Measurements from ENCODE around the gene KRTAP12-4.

KRTAP12-4 gene

GRCh38 chr21:44681152-44681551, 26.7 kb upstream of the KRTAP12-4 start:
- Histone ChIP-seq H3K9me3 (ENCODE audit: control extremely low read depth in 1 of 5, control insufficient read depth in 4 of 5, insufficient read depth in 2 of 5, low read depth in 1 of 5, low read length in 4 of 5) (peaks cover 0 to 6% (median 0%) of the 10 kb centered on the region in 5 experiments), H3K27ac (ENCODE audit: insufficient read depth in 1 of 2, low read depth in 1 of 2, low read length in 2 of 2, poor library complexity in 1 of 2, severe bottlenecking in 2 of 2) (no peak overlapping the region), H3K27me3 (replicated peaks in 2 of 5; ENCODE audit: control insufficient read depth in 4 of 5, insufficient read depth in 5 of 5, low read length in 4 of 5) (peaks cover 0 to 4% (median 0%) of the 10 kb centered on the region in 5 experiments), H3K36me3 (ENCODE audit: control insufficient read depth in 4 of 4, insufficient read depth in 4 of 4, low read length in 3 of 4) (no peaks in the 10 kb centered on the region), H3K4me1 (ENCODE audit: control extremely low read depth in 1 of 4, control insufficient read depth in 4 of 4, insufficient read depth in 4 of 4, low read length in 3 of 4) (peaks cover 0 to 5% (median 2%) of the 10 kb centered on the region in 4 experiments), H3K4me3 (ENCODE audit: control insufficient read depth in 1 of 7, extremely low read depth in 1 of 7, insufficient read depth in 4 of 7, low read depth in 2 of 7, low read length in 6 of 7) (no peak overlapping the region)
- ChIA-PET POLR2A (no interaction called here), CTCF (no interaction called here)
- no peak for DNase-seq
- WGBS (ENCODE audit: insufficient coverage), result 79% methylated on average over 7 of the region's 11 CpGs

GRCh38 chr21:44677881-44678280, 23.4 kb upstream of the KRTAP12-4 start:
- no peak for DNase-seq
- CTCF ChIA-PET, result no interaction called here
- Histone ChIP-seq H3K27ac (ENCODE audit: insufficient read depth in 1 of 2, low read depth in 1 of 2, low read length in 2 of 2, poor library complexity in 1 of 2, severe bottlenecking in 2 of 2) (no peak overlapping the region), H3K36me3 (ENCODE audit: control insufficient read depth in 4 of 4, insufficient read depth in 4 of 4, low read length in 3 of 4) (no peaks in the 10 kb centered on the region), H3K4me1 (ENCODE audit: control extremely low read depth in 1 of 4, control insufficient read depth in 4 of 4, insufficient read depth in 4 of 4, low read length in 3 of 4) (no peaks in the 10 kb centered on the region), H3K27me3 (replicated peaks in 2 of 5; ENCODE audit: control insufficient read depth in 4 of 5, insufficient read depth in 5 of 5, low read length in 4 of 5) (peaks cover 0 to 5% (median 0%) of the 10 kb centered on the region in 5 experiments), H3K4me3 (ENCODE audit: control insufficient read depth in 1 of 7, extremely low read depth in 1 of 7, insufficient read depth in 4 of 7, low read depth in 2 of 7, low read length in 6 of 7) (no peak overlapping the region), H3K9me3 (ENCODE audit: control extremely low read depth in 1 of 5, control insufficient read depth in 4 of 5, insufficient read depth in 2 of 5, low read depth in 1 of 5, low read length in 4 of 5) (peaks cover 0 to 15% (median 0%) of the 10 kb centered on the region in 5 experiments)
- WGBS (ENCODE audit: insufficient coverage), result 96% methylated on average over 12 of the region's 13 CpGs
- POLR2A ChIA-PET, result no interaction called here

GRCh38 chr21:44671911-44672310, 17.5 kb upstream of the KRTAP12-4 start:
- H3K4me1 ChIP-seq (ENCODE audit: control extremely low read depth in 1 of 4, control insufficient read depth in 4 of 4, insufficient read depth in 4 of 4, low read length in 3 of 4), result no peaks in the 10 kb centered on the region
- WGBS (ENCODE audit: insufficient coverage), result no CpG with 5 or more reads among the region's 1 CpG
- no peak for DNase-seq
- POLR2A ChIA-PET, result no interaction called here
- no peaks in the 10 kb centered on the region for H3K36me3 ChIP-seq (ENCODE audit: control insufficient read depth in 4 of 4, insufficient read depth in 4 of 4, low read length in 3 of 4)
- peaks cover 0 to 4% (median 0%) of the 10 kb centered on the region in 5 experiments for H3K27me3 ChIP-seq (replicated peaks in 2 of 5; ENCODE audit: control insufficient read depth in 4 of 5, insufficient read depth in 5 of 5, low read length in 4 of 5)
- H3K4me3 ChIP-seq (ENCODE audit: control insufficient read depth in 1 of 7, extremely low read depth in 1 of 7, insufficient read depth in 4 of 7, low read depth in 2 of 7, low read length in 6 of 7), result no peak overlapping the region
- H3K27ac ChIP-seq (ENCODE audit: insufficient read depth in 1 of 2, low read depth in 1 of 2, low read length in 2 of 2, poor library complexity in 1 of 2, severe bottlenecking in 2 of 2), result no peak overlapping the region
- peaks cover 0 to 43% (median 12%) of the 10 kb centered on the region in 5 experiments for H3K9me3 ChIP-seq (ENCODE audit: control extremely low read depth in 1 of 5, control insufficient read depth in 4 of 5, insufficient read depth in 2 of 5, low read depth in 1 of 5, low read length in 4 of 5)
- CTCF ChIA-PET, result no interaction called here

GRCh38 chr21:44670642-44671432, 16.4 kb upstream of the KRTAP12-4 start:
- Histone ChIP-seq H3K27me3 (replicated peaks in 2 of 5; ENCODE audit: control insufficient read depth in 4 of 5, insufficient read depth in 5 of 5, low read length in 4 of 5) (peaks cover 0 to 10% (median 0%) of the 10 kb centered on the region in 5 experiments), H3K4me1 (ENCODE audit: control extremely low read depth in 1 of 4, control insufficient read depth in 4 of 4, insufficient read depth in 4 of 4, low read length in 3 of 4) (no peaks in the 10 kb centered on the region), H3K27ac (ENCODE audit: insufficient read depth in 1 of 2, low read depth in 1 of 2, low read length in 2 of 2, poor library complexity in 1 of 2, severe bottlenecking in 2 of 2) (no peak overlapping the region), H3K4me3 (ENCODE audit: control insufficient read depth in 1 of 7, extremely low read depth in 1 of 7, insufficient read depth in 4 of 7, low read depth in 2 of 7, low read length in 6 of 7) (no peak overlapping the region), H3K36me3 (ENCODE audit: control insufficient read depth in 4 of 4, insufficient read depth in 4 of 4, low read length in 3 of 4) (no peaks in the 10 kb centered on the region), H3K9me3 (ENCODE audit: control extremely low read depth in 1 of 5, control insufficient read depth in 4 of 5, insufficient read depth in 2 of 5, low read depth in 1 of 5, low read length in 4 of 5) (peaks cover 0 to 37% (median 12%) of the 10 kb centered on the region in 5 experiments)
- DNase-seq, result no peak
- POLR2A ChIA-PET, result no interaction called here
- CTCF ChIA-PET, result no interaction called here
- 93% methylated on average over 2 of the region's 3 CpGs for WGBS (ENCODE audit: insufficient coverage)

GRCh38 chr21:44667612-44668011, 13.2 kb upstream of the KRTAP12-4 start:
- Histone ChIP-seq H3K9me3 (ENCODE audit: control extremely low read depth in 1 of 5, control insufficient read depth in 4 of 5, insufficient read depth in 2 of 5, low read depth in 1 of 5, low read length in 4 of 5) (peaks cover 0 to 31% (median 12%) of the 10 kb centered on the region in 5 experiments), H3K27me3 (replicated peaks in 2 of 5; ENCODE audit: control insufficient read depth in 4 of 5, insufficient read depth in 5 of 5, low read length in 4 of 5) (peaks cover 0 to 13% (median 0%) of the 10 kb centered on the region in 5 experiments), H3K4me1 (ENCODE audit: control extremely low read depth in 1 of 4, control insufficient read depth in 4 of 4, insufficient read depth in 4 of 4, low read length in 3 of 4) (no peaks in the 10 kb centered on the region), H3K27ac (ENCODE audit: insufficient read depth in 1 of 2, low read depth in 1 of 2, low read length in 2 of 2, poor library complexity in 1 of 2, severe bottlenecking in 2 of 2) (no peak overlapping the region), H3K36me3 (ENCODE audit: control insufficient read depth in 4 of 4, insufficient read depth in 4 of 4, low read length in 3 of 4) (no peaks in the 10 kb centered on the region), H3K4me3 (ENCODE audit: control insufficient read depth in 1 of 7, extremely low read depth in 1 of 7, insufficient read depth in 4 of 7, low read depth in 2 of 7, low read length in 6 of 7) (no peak overlapping the region)
- CTCF ChIA-PET, result no interaction called here
- POLR2A ChIA-PET, result no interaction called here
- no peak for DNase-seq
- no CpG with 5 or more reads among the region's 1 CpG for WGBS (ENCODE audit: insufficient coverage)

- ChIA-PET CTCF (no interaction called here), POLR2A (no interaction called here)
- H3K27ac ChIP-seq (ENCODE audit: insufficient read depth in 1 of 2, low read depth in 1 of 2, low read length in 2 of 2, poor library complexity in 1 of 2, severe bottlenecking in 2 of 2), result no peak within 1 kb of the TSS
- H3K27me3 ChIP-seq (replicated peaks in 2 of 5; ENCODE audit: control insufficient read depth in 4 of 5, insufficient read depth in 5 of 5, low read length in 4 of 5), result peaks cover 0 to 13% (median 2%) of the 10 kb centered on the region in 5 experiments
- H3K9me3 ChIP-seq (ENCODE audit: control extremely low read depth in 1 of 5, control insufficient read depth in 4 of 5, insufficient read depth in 2 of 5, low read depth in 1 of 5, low read length in 4 of 5), result peaks cover 0 to 28% (median 9%) of the 10 kb centered on the region in 5 experiments
- DNase-seq, result no peak
- no peaks in the 10 kb centered on the region for H3K4me1 ChIP-seq (ENCODE audit: control extremely low read depth in 1 of 4, control insufficient read depth in 4 of 4, insufficient read depth in 4 of 4, low read length in 3 of 4)
- H3K36me3 ChIP-seq (ENCODE audit: control insufficient read depth in 4 of 4, insufficient read depth in 4 of 4, low read length in 3 of 4), result no peaks in the 10 kb centered on the region
- no peak within 1 kb of the TSS for H3K4me3 ChIP-seq (ENCODE audit: control insufficient read depth in 1 of 7, extremely low read depth in 1 of 7, insufficient read depth in 4 of 7, low read depth in 2 of 7, low read length in 6 of 7)
- WGBS (ENCODE audit: insufficient coverage), result 82% methylated on average over 12 of the region's 19 CpGs
Measured at GRCh38 chr21:44666401-44667320, 12.2 kb upstream of the KRTAP12-4 start, which contains the start of gene KRTAP12-2. Gene KRTAP12-2, minus strand, starts transcription at chr21:44666927. Its CDS starts 41 bp downstream, at chr21:44666886.
